Mononuclear cell (primary cell): Measurements from ENCODE around the gene ZIM2. TPM values are rescaled to one million over a fixed set of nuclear protein-coding genes. Genes with fewer than 3 reads are reported as not detected.

ENCODE experiments used
- H3K27me3 ChIP-seq: 2 replicates; pipeline ENCODE4 v1.6.0; 2011; ENCODE audit warnings: low read length, control low read depth; ENCODE audit not compliant: insufficient read depth
- H3K4me1 ChIP-seq: 2 replicates; pipeline ENCODE4 v1.5.1; 2011; ENCODE audit warnings: mild to moderate bottlenecking, low read length, control low read depth; ENCODE audit not compliant: insufficient read depth
- H3K4me3 ChIP-seq: 2 replicates; pipeline ENCODE4 v1.5.1; 2011; ENCODE audit warnings: mild to moderate bottlenecking, low read length, moderate library complexity
- H3K9me3 ChIP-seq: 2 replicates; pipeline ENCODE4 v1.5.1; 2011; ENCODE audit warnings: low read depth, mild to moderate bottlenecking, control low read depth, low read length
- total RNA-seq: library from RNA; depleted of rRNA; stranded (reverse); fragments of >200 nt; gene quantifications from one replicate; pipeline ENCODE4 v1.2.3, GENCODE V29; 2012

ZIM2 gene
- total RNA-seq, 1 donor, result not detected

GRCh38 chr19:56778351-56778750 is 62.2 kb downstream of the ZIM2 start:
- H3K27me3 ChIP-seq, result no peaks in the 10 kb centered on the region
- no peaks in the 10 kb centered on the region for H3K9me3 ChIP-seq
- no peaks in the 10 kb centered on the region for H3K4me1 ChIP-seq
- no peak overlapping the region for H3K4me3 ChIP-seq

- H3K4me1 ChIP-seq, result no peaks in the 10 kb centered on the region
- peaks cover 19% of the 10 kb centered on the region for H3K9me3 ChIP-seq
Measured at GRCh38 chr19:56769650-56770049, 70.9 kb downstream of the ZIM2 start.

GRCh38 chr19:56765137-56765536 is 75.4 kb downstream of the ZIM2 start:
- Histone ChIP-seq H3K4me3 (peak overlapping the region; percentile 9), H3K9me3 (peaks cover 19% of the 10 kb centered on the region), H3K4me1 (no peaks in the 10 kb centered on the region), H3K27me3 (no peaks in the 10 kb centered on the region)

More at GRCh38 chr19:56769650-56770049, 70.9 kb downstream of the ZIM2 start:
- Histone ChIP-seq H3K27me3 (no peaks in the 10 kb centered on the region), H3K4me3 (no peak overlapping the region)

GRCh38 chr19:56764196-56764695 is 76.3 kb downstream of the ZIM2 start:
- Histone ChIP-seq H3K9me3 (peaks cover 12% of the 10 kb centered on the region), H3K27me3 (no peaks in the 10 kb centered on the region), H3K4me3 (no peak overlapping the region), H3K4me1 (no peaks in the 10 kb centered on the region)

GRCh38 chr19:56760842-56761241 is 79.7 kb downstream of the ZIM2 start:
- Histone ChIP-seq H3K4me3 (no peak overlapping the region), H3K4me1 (no peaks in the 10 kb centered on the region), H3K9me3 (peaks cover 12% of the 10 kb centered on the region), H3K27me3 (no peaks in the 10 kb centered on the region)

- no peak overlapping the region for H3K4me3 ChIP-seq
- H3K9me3 ChIP-seq, result peaks cover 10% of the 10 kb centered on the region
Measured at GRCh38 chr19:56759531-56759930, 81.0 kb downstream of the ZIM2 start.

GRCh38 chr19:56751078-56751489 is 89.4 kb downstream of the ZIM2 start:
- Histone ChIP-seq H3K9me3 (peaks cover under 1% of the 10 kb centered on the region), H3K4me3 (no peak overlapping the region), H3K4me1 (no peaks in the 10 kb centered on the region), H3K27me3 (no peaks in the 10 kb centered on the region)

More at GRCh38 chr19:56759531-56759930, 81.0 kb downstream of the ZIM2 start:
- no peaks in the 10 kb centered on the region for H3K27me3 ChIP-seq
- H3K4me1 ChIP-seq, result no peaks in the 10 kb centered on the region

GRCh38 chr19:56750658-56751057 is 89.9 kb downstream of the ZIM2 start:
- no peaks in the 10 kb centered on the region for H3K4me1 ChIP-seq
- no peaks in the 10 kb centered on the region for H3K27me3 ChIP-seq
- H3K9me3 ChIP-seq, result no peaks in the 10 kb centered on the region
- H3K4me3 ChIP-seq, result no peak overlapping the region

GRCh38 chr19:56748378-56748777 is 92.1 kb downstream of the ZIM2 start:
- no peaks in the 10 kb centered on the region for H3K27me3 ChIP-seq
- H3K9me3 ChIP-seq, result no peaks in the 10 kb centered on the region
- H3K4me1 ChIP-seq, result no peaks in the 10 kb centered on the region
- no peak overlapping the region for H3K4me3 ChIP-seq

- no peak overlapping the region for H3K4me3 ChIP-seq
- H3K27me3 ChIP-seq, result no peaks in the 10 kb centered on the region
- no peaks in the 10 kb centered on the region for H3K9me3 ChIP-seq
- no peaks in the 10 kb centered on the region for H3K4me1 ChIP-seq
Measured at GRCh38 chr19:56746367-56746766, 94.2 kb downstream of the ZIM2 start.

- peaks cover 4% of the 10 kb centered on the region for H3K9me3 ChIP-seq
- no peaks in the 10 kb centered on the region for H3K27me3 ChIP-seq
- H3K4me3 ChIP-seq, result no peak overlapping the region
- H3K4me1 ChIP-seq, result no peaks in the 10 kb centered on the region
Measured at GRCh38 chr19:56740501-56740900, 100.0 kb downstream of the ZIM2 start.

- H3K4me3 ChIP-seq, result no peak overlapping the region
- no peaks in the 10 kb centered on the region for H3K4me1 ChIP-seq
- no peaks in the 10 kb centered on the region for H3K27me3 ChIP-seq
- peaks cover 4% of the 10 kb centered on the region for H3K9me3 ChIP-seq
Measured at GRCh38 chr19:56736571-56736970, 104.0 kb downstream of the ZIM2 start.

- H3K9me3 ChIP-seq, result peaks cover 6% of the 10 kb centered on the region
- no peak overlapping the region for H3K4me3 ChIP-seq
- no peaks in the 10 kb centered on the region for H3K27me3 ChIP-seq
- H3K4me1 ChIP-seq, result no peaks in the 10 kb centered on the region
Measured at GRCh38 chr19:56732976-56733375, 107.5 kb downstream of the ZIM2 start.

- Histone ChIP-seq H3K9me3 (peaks cover 6% of the 10 kb centered on the region), H3K27me3 (no peaks in the 10 kb centered on the region), H3K4me3 (no peak overlapping the region), H3K4me1 (no peaks in the 10 kb centered on the region)
Measured at GRCh38 chr19:56727677-56728076, 112.8 kb downstream of the ZIM2 start.

GRCh38 chr19:56725829-56726424 is 114.6 kb downstream of the ZIM2 start:
- H3K4me1 ChIP-seq, result no peaks in the 10 kb centered on the region
- peaks cover 6% of the 10 kb centered on the region for H3K9me3 ChIP-seq
- no peak overlapping the region for H3K4me3 ChIP-seq
- H3K27me3 ChIP-seq, result no peaks in the 10 kb centered on the region
